ENCODE results near the gene TANC1.

The TANC1 gene

DNA sequence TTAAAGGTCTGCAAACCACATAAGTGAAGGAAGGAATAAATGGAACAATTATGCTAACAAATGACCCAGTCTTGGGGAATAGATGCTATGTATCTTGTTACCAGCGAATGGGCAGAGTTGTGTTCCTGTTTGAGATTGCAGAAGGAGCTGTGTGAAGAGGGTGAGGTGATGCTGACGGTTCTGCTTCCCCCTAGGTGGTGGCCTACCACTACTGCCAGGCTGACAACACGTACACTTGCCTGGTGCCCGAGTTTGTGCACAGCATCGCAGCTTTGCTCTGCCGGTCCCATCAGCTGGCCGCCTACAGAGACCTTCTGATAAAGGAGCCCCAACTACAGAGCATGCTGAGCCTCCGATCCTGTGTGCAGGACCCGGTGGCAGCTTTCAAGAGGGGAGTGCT lies 206.3 kb downstream of the TANC1 start:
- no peak for DNase-seq (ENCODE audit: low spot score)

DNA sequence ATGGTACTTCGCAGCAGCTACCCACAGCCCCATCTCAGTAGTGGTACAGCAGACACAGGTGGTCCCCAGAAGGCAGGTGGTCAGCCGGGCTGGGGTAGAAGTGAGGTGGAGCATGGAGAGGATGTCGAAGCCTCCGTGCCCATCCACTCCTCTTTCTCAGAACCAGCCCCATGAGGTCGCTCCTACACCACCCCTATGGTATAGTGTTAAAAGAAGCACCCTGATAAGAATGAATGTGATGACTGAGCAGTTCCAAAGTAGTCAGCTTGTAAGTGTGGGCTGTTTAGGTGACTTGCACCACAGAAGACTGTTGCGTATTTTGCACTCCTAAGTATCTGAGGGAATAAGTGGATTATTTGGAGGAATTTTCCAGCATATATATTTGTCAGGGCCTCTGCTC lies 206.7 kb downstream of the TANC1 start:
- DNase-seq (ENCODE audit: low spot score) = no peak
- TF ChIP-seq, protein P1, sequence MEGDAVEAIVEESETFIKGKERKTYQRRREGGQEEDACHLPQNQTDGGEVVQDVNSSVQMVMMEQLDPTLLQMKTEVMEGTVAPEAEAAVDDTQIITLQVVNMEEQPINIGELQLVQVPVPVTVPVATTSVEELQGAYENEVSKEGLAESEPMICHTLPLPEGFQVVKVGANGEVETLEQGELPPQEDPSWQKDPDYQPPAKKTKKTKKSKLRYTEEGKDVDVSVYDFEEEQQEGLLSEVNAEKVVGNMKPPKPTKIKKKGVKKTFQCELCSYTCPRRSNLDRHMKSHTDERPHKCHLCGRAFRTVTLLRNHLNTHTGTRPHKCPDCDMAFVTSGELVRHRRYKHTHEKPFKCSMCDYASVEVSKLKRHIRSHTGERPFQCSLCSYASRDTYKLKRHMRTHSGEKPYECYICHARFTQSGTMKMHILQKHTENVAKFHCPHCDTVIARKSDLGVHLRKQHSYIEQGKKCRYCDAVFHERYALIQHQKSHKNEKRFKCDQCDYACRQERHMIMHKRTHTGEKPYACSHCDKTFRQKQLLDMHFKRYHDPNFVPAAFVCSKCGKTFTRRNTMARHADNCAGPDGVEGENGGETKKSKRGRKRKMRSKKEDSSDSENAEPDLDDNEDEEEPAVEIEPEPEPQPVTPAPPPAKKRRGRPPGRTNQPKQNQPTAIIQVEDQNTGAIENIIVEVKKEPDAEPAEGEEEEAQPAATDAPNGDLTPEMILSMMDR (IDR thresholded peaks at IDR 0.05; ENCODE audit: extremely low read depth, insufficient read depth, missing control alignments) = peak; percentile 16
- in situ Hi-C loops (cut with MboI; ENCODE audit: low pct_unique_long_range_greater_than_20kb, low sequenced_read_pairs, unreplicated experiment) = no loop called here

More for the DNA sequence above, 206.3 kb downstream of the TANC1 start:
- in situ Hi-C loops (cut with MboI; ENCODE audit: low pct_unique_long_range_greater_than_20kb, low sequenced_read_pairs, unreplicated experiment) = no loop called here
- TF ChIP-seq, protein P1 (IDR thresholded peaks at IDR 0.05; ENCODE audit: extremely low read depth, insufficient read depth, missing control alignments) = no peak

DNA sequence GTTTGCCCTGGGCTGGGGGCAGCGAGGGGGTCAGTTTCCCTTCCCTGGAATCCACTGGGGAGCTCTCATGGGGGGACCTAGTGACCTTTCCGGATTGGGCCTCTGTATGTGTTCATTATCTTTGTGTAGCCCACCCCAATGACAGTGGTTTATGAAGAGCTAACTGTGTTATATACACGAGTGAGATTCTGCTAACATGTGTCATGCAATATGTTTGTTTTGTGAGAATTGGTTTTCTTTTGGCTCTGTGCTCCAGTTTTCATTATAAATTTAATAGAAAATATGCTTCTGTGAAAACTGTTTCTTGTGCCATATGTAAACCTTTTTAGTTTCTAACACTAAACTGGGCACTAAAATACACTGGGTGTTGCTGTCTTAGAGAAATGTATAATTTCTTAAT lies 207.5 kb downstream of the TANC1 start:
- in situ Hi-C loops (cut with MboI; ENCODE audit: low pct_unique_long_range_greater_than_20kb, low sequenced_read_pairs, unreplicated experiment) = no loop called here
- TF ChIP-seq, protein P1 (IDR thresholded peaks at IDR 0.05; ENCODE audit: extremely low read depth, insufficient read depth, missing control alignments) = no peak
- no peak for DNase-seq (ENCODE audit: low spot score)

DNA sequence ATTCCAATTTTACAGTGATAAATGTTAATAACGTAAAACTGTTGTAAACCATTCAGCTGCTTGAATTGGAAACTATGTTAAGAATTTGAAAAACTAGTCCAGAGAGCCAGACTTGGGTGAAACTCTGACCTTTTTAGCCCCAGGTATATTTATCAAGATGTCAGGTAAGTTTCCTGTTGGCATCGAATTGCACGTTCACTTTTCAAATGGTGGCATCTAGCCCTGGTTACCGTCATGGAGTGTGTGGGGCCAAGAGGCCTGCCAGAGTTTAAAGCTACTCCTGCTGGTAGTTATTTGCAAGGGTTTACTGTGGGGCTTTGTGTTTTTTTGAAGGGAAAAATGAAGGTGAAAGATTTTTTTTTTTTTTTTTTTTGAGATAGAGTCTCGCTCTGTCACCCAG lies 208.1 kb downstream of the TANC1 start:
- TF ChIP-seq, protein P1 (IDR thresholded peaks at IDR 0.05; ENCODE audit: extremely low read depth, insufficient read depth, missing control alignments) = no peak
- in situ Hi-C loops (cut with MboI; ENCODE audit: low pct_unique_long_range_greater_than_20kb, low sequenced_read_pairs, unreplicated experiment) = no loop called here
- DNase-seq (ENCODE audit: low spot score) = no peak

DNA sequence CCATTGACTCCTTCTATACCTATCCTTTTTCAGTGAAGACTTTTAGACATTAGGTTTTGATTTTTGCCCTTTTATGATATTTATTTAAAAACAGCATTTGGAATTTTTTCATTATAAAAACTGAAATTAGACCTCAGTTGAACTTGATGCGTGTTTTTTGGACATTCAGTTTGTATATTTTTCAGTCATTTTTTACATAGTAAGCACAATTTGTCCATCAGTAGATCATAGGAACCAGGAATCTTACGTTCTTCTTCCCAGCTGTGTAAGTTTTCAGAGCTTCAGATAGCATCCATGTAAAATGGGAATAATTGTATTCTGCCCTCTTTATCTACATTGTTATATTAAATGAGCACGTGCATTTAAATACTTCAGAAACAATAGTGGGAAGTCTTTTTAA lies 208.9 kb downstream of the TANC1 start:
- TF ChIP-seq, protein P1 (IDR thresholded peaks at IDR 0.05; ENCODE audit: extremely low read depth, insufficient read depth, missing control alignments) = no peak
- in situ Hi-C loops (cut with MboI; ENCODE audit: low pct_unique_long_range_greater_than_20kb, low sequenced_read_pairs, unreplicated experiment) = no loop called here

DNA sequence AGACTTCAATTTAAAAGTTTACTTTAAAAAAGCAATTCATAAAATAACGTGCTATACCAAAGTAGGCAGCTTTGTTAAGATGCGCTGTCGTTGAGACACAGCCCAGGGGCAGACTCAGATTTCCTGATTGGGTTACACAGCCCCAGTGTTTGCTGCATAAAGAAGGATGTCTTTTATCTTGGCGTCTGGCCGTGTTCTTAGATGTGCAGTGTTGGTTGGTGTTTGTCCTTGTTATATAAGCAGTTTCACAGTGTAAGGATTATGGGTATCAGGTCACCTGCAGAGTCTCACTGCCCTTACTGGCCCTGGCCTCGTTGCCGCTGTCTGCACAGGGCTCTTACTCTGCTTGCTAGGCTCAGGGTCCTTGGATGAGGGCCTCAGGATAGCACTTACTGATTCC lies 209.5 kb downstream of the TANC1 start:
- in situ Hi-C loops (cut with MboI; ENCODE audit: low pct_unique_long_range_greater_than_20kb, low sequenced_read_pairs, unreplicated experiment) = no loop called here
- no peak for DNase-seq (ENCODE audit: low spot score)

More for the DNA sequence above, 208.9 kb downstream of the TANC1 start:
- DNase-seq (ENCODE audit: low spot score) = no peak

More for the DNA sequence above, 209.5 kb downstream of the TANC1 start:
- TF ChIP-seq, protein P1 (IDR thresholded peaks at IDR 0.05; ENCODE audit: extremely low read depth, insufficient read depth, missing control alignments) = no peak
